Duodenal mucosa (tissue), 2 donors: ENCODE data around the gene FAM222B.
"Not testable (repeated sequence)": the region's sequence is repeated elsewhere in the genome, so short reads cannot be mapped to it uniquely, and the experiment has no call there.

ENCODE experiments used
- H3K27ac ChIP-seq: one replicate; pipeline ENCODE4 v1.7.0; 2013; ENCODE audit warnings: low read depth, low read length
- H3K27me3 ChIP-seq, 2 donors: one replicate each; pipeline ENCODE4 v1.7.0; 2013; ENCODE audit warnings: low read length in 2 of 2, control low read depth in 1 of 2; ENCODE audit not compliant: insufficient read depth in 2 of 2, control insufficient read depth in 1 of 2
- H3K36me3 ChIP-seq, 2 donors: one replicate each; pipeline ENCODE4 v1.7.0; 2013; ENCODE audit warnings: low read length in 2 of 2, control low read depth in 1 of 2; ENCODE audit not compliant: insufficient read depth in 2 of 2, control insufficient read depth in 1 of 2
- H3K4me1 ChIP-seq, 2 donors: one replicate each; pipeline ENCODE4 v1.7.0; 2013; ENCODE audit warnings: low read length in 2 of 2, control low read depth in 1 of 2; ENCODE audit not compliant: insufficient read depth in 2 of 2, control insufficient read depth in 1 of 2
- H3K4me3 ChIP-seq, 2 donors: one replicate each; pipeline ENCODE4 v1.7.0; 2013; ENCODE audit warnings: low read length in 2 of 2, low read depth in 1 of 2
- H3K9ac ChIP-seq, 2 donors: one replicate each; pipeline ENCODE4 v1.7.0; 2013; ENCODE audit warnings: low read length in 2 of 2, low read depth in 1 of 2
- H3K9me3 ChIP-seq, 2 donors: one replicate each; pipeline ENCODE4 v1.7.0; 2013; ENCODE audit warnings: low read length in 2 of 2, control low read depth in 1 of 2; ENCODE audit not compliant: control insufficient read depth in 1 of 2

The FAM222B gene

GRCh38 chr17:28882154-28882895, 39.7 kb upstream of the FAM222B start:
- H3K9me3 ChIP-seq: no peaks in the 10 kb centered on the region
- no peaks in the 10 kb centered on the region for H3K27me3 ChIP-seq
- no peak overlapping the region for H3K4me3 ChIP-seq
- no peak overlapping the region for H3K9ac ChIP-seq
- no peak overlapping the region for H3K27ac ChIP-seq
- H3K4me1 ChIP-seq: no peaks in the 10 kb centered on the region
- H3K36me3 ChIP-seq: peaks cover 23 to 72% of the 10 kb centered on the region in 2 donors

- peaks cover 23 to 69% of the 10 kb centered on the region in 2 donors for H3K36me3 ChIP-seq
These were observed 39.0 kb upstream of the FAM222B start for GRCh38 chr17:28881533-28882056.

GRCh38 chr17:28880572-28880945, 38.0 kb upstream of the FAM222B start:
- H3K4me1 ChIP-seq: peaks cover 0 to 6% of the 10 kb centered on the region in 2 donors
- no peaks in the 10 kb centered on the region for H3K9me3 ChIP-seq
- no peak overlapping the region for H3K27ac ChIP-seq
- H3K4me3 ChIP-seq: no peak overlapping the region
- H3K36me3 ChIP-seq: peaks cover 23 to 67% of the 10 kb centered on the region in 2 donors
- H3K27me3 ChIP-seq: no peaks in the 10 kb centered on the region
- H3K9ac ChIP-seq: no peak overlapping the region

More at GRCh38 chr17:28881533-28882056, 39.0 kb upstream of the FAM222B start:
- no peaks in the 10 kb centered on the region for H3K9me3 ChIP-seq
- no peaks in the 10 kb centered on the region for H3K4me1 ChIP-seq
- H3K27me3 ChIP-seq: no peaks in the 10 kb centered on the region
- no peak overlapping the region for H3K27ac ChIP-seq
- H3K4me3 ChIP-seq: no peak overlapping the region
- no peak overlapping the region for H3K9ac ChIP-seq

GRCh38 chr17:28879886-28880571, 37.4 kb upstream of the FAM222B start:
- Histone ChIP-seq H3K9ac (no peak overlapping the region), H3K4me3 (no peak overlapping the region), H3K27ac (no peak overlapping the region), H3K9me3 (no peaks in the 10 kb centered on the region), H3K27me3 (no peaks in the 10 kb centered on the region), H3K36me3 (peaks cover 23 to 62% of the 10 kb centered on the region in 2 donors), H3K4me1 (peaks cover 0 to 8% of the 10 kb centered on the region in 2 donors)

- Histone ChIP-seq H3K4me1 (peaks cover 0 to 8% of the 10 kb centered on the region in 2 donors), H3K9ac (no peak overlapping the region), H3K27ac (no peak overlapping the region), H3K4me3 (no peak overlapping the region), H3K36me3 (peaks cover 23 to 52% of the 10 kb centered on the region in 2 donors), H3K9me3 (no peaks in the 10 kb centered on the region), H3K27me3 (no peaks in the 10 kb centered on the region)
These were observed 36.4 kb upstream of the FAM222B start for GRCh38 chr17:28878981-28879380.

- Histone ChIP-seq H3K4me3 (no peak overlapping the region), H3K36me3 (peaks cover 23 to 46% of the 10 kb centered on the region in 2 donors), H3K27me3 (no peaks in the 10 kb centered on the region), H3K27ac (no peak overlapping the region), H3K4me1 (peaks cover 0 to 8% of the 10 kb centered on the region in 2 donors), H3K9ac (no peak overlapping the region), H3K9me3 (no peaks in the 10 kb centered on the region)
These were observed 35.7 kb upstream of the FAM222B start for GRCh38 chr17:28878158-28878910.

GRCh38 chr17:28877150-28877711, 34.6 kb upstream of the FAM222B start:
- H3K4me3 ChIP-seq, H3K4me1 ChIP-seq, H3K27me3 ChIP-seq, H3K9me3 ChIP-seq, H3K27ac ChIP-seq, H3K9ac ChIP-seq: not testable (repeated sequence)
- H3K36me3 ChIP-seq: peaks cover 19 to 35% of the 10 kb centered on the region in 2 donors

GRCh38 chr17:28875848-28876550, 33.4 kb upstream of the FAM222B start:
- Histone ChIP-seq H3K9ac (no peak overlapping the region), H3K9me3 (no peaks in the 10 kb centered on the region), H3K4me1 (peaks cover 0 to 8% of the 10 kb centered on the region in 2 donors)

GRCh38 chr17:28874750-28875149, 32.2 kb upstream of the FAM222B start:
- Histone ChIP-seq H3K9me3 (no peaks in the 10 kb centered on the region), H3K9ac (no peak overlapping the region), H3K4me3 (no peak overlapping the region), H3K4me1 (peaks cover 0 to 8% of the 10 kb centered on the region in 2 donors), H3K27me3 (no peaks in the 10 kb centered on the region), H3K27ac (no peak overlapping the region), H3K36me3 (peaks cover 0 to 10% of the 10 kb centered on the region in 2 donors)

More at GRCh38 chr17:28875848-28876550, 33.4 kb upstream of the FAM222B start:
- Histone ChIP-seq H3K4me3 (no peak overlapping the region), H3K27me3 (no peaks in the 10 kb centered on the region), H3K27ac (no peak overlapping the region), H3K36me3 (peaks cover 6 to 22% of the 10 kb centered on the region in 2 donors)
